ENCODE measurements around the gene PRKN. TPM values are rescaled to one million over a fixed set of nuclear protein-coding genes. Genes with fewer than 3 reads are reported as not detected.

The PRKN gene
- total RNA-seq, 1 experiment from 2014 or later, result 0.46 TPM

- TF ChIP-seq SIN3A (IDR thresholded peaks at IDR 0.05; ENCODE audit: borderline replicate concordance, insufficient read depth, low read depth, low read length), result no peak
- no peak for TF ChIP-seq POLR2AphosphoS5 (IDR thresholded peaks at IDR 0.05; ENCODE audit: low read depth, low read length)
- no peak for TF ChIP-seq TCF7L2 (IDR thresholded peaks at IDR 0.05; ENCODE audit: low read depth, low read length)
- TF ChIP-seq, protein P1, sequence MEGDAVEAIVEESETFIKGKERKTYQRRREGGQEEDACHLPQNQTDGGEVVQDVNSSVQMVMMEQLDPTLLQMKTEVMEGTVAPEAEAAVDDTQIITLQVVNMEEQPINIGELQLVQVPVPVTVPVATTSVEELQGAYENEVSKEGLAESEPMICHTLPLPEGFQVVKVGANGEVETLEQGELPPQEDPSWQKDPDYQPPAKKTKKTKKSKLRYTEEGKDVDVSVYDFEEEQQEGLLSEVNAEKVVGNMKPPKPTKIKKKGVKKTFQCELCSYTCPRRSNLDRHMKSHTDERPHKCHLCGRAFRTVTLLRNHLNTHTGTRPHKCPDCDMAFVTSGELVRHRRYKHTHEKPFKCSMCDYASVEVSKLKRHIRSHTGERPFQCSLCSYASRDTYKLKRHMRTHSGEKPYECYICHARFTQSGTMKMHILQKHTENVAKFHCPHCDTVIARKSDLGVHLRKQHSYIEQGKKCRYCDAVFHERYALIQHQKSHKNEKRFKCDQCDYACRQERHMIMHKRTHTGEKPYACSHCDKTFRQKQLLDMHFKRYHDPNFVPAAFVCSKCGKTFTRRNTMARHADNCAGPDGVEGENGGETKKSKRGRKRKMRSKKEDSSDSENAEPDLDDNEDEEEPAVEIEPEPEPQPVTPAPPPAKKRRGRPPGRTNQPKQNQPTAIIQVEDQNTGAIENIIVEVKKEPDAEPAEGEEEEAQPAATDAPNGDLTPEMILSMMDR (IDR thresholded peaks at IDR 0.05), result no peak
- TF ChIP-seq REST (IDR thresholded peaks at IDR 0.05; ENCODE audit: insufficient read depth in 1 of 2, low read depth in 2 of 2, low read length in 1 of 2), result no peak
- Histone ChIP-seq H3K27ac (ENCODE audit: low read length) (no peak overlapping the region), H3K9me3 (ENCODE audit: control insufficient read depth, insufficient read depth, low read depth, low read length) (no peaks in the 10 kb centered on the region), H3K27me3 (ENCODE audit: control insufficient read depth, insufficient read depth, low read length) (no peaks in the 10 kb centered on the region), H3K36me3 (ENCODE audit: control insufficient read depth, insufficient read depth, low read length) (no peaks in the 10 kb centered on the region), H3K4me1 (ENCODE audit: control insufficient read depth, insufficient read depth, low read length) (no peaks in the 10 kb centered on the region), H3K4me3 (ENCODE audit: low read depth in 2 of 2, low read length in 2 of 2) (no peak overlapping the region)
- ChIA-PET POLR2A (no interaction called here), CTCF (no interaction called here)
- no peak for ATAC-seq
- in situ Hi-C loops (cut with HindIII; ENCODE audit: low pct_unique_long_range_greater_than_20kb, low sequenced_read_pairs), result no loop called here
- intact Hi-C loops (cut with micrococcal nuclease; ENCODE audit: unreplicated experiment), result no loop called here
- no TSS peak for BruUV-seq (replicated peaks)
- no peak for DNase-seq (ENCODE audit: low read depth, low spot score)
Measured at GRCh38 chr6:162119341-162119740, 608.2 kb downstream of the PRKN start.

DNA sequence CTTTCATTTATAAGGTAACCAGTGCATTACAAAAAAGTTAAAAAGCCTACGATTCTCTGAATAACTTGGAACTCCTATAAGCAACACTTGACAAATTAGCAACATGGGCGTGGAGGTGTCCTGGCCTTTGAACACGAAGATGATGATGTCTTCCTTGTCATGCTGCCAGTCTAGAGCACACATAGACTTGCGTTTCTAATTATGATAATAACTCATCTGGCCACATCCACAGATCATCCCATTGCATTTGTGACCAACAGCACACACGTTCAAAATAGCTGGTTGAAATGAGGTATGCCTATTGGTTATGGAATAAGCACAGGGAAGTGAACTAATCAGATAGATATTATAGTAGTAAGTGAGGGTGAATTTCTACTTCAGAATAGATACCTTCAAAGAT lies 608.9 kb downstream of the PRKN start:
- ATAC-seq (no peak), DNase-seq (ENCODE audit: low read depth, low spot score) (no peak)
- Histone ChIP-seq H3K27ac (ENCODE audit: low read length) (no peak overlapping the region), H3K4me3 (ENCODE audit: low read depth in 2 of 2, low read length in 2 of 2) (no peak overlapping the region), H3K4me1 (ENCODE audit: control insufficient read depth, insufficient read depth, low read length) (no peaks in the 10 kb centered on the region), H3K27me3 (ENCODE audit: control insufficient read depth, insufficient read depth, low read length) (no peaks in the 10 kb centered on the region), H3K9me3 (ENCODE audit: control insufficient read depth, insufficient read depth, low read depth, low read length) (no peaks in the 10 kb centered on the region), H3K36me3 (ENCODE audit: control insufficient read depth, insufficient read depth, low read length) (no peaks in the 10 kb centered on the region)
- TF ChIP-seq, protein P1 (IDR thresholded peaks at IDR 0.05), result no peak
- TF ChIP-seq REST (IDR thresholded peaks at IDR 0.05; ENCODE audit: insufficient read depth in 1 of 2, low read depth in 2 of 2, low read length in 1 of 2), result no peak
- TF ChIP-seq SIN3A (IDR thresholded peaks at IDR 0.05; ENCODE audit: borderline replicate concordance, insufficient read depth, low read depth, low read length), result no peak
- no peak for TF ChIP-seq POLR2AphosphoS5 (IDR thresholded peaks at IDR 0.05; ENCODE audit: low read depth, low read length)
- no peak for TF ChIP-seq TCF7L2 (IDR thresholded peaks at IDR 0.05; ENCODE audit: low read depth, low read length)
- intact Hi-C loops (cut with micrococcal nuclease; ENCODE audit: unreplicated experiment) (no loop called here), in situ Hi-C loops (cut with HindIII; ENCODE audit: low pct_unique_long_range_greater_than_20kb, low sequenced_read_pairs) (no loop called here)
- POLR2A ChIA-PET, result no interaction called here
- CTCF ChIA-PET, result no interaction called here
- no TSS peak for BruUV-seq (replicated peaks)
